DOHH2 (cell line): Measurements from ENCODE around the gene CD1C.

ENCODE experiments used
- H3F3A ChIP-seq: fragments of 200-600 bp; sonication (generic), shearing (Covaris generic); 2 replicates; pipeline ENCODE4 v1.6.0; 2016; ENCODE audit warnings: antibody characterized with exemption, mild to moderate bottlenecking; ENCODE audit not compliant: control insufficient read depth, insufficient read depth
- H3K27ac ChIP-seq: fragments of 200-600 bp; sonication (generic); 2 replicates; pipeline ENCODE4 v1.5.1; 2014; ENCODE audit warnings: low read depth, mild to moderate bottlenecking, low read length, moderate library complexity
- H3K27me3 ChIP-seq: fragments of 200-600 bp; sonication (generic); 2 replicates; pipeline ENCODE4 v1.6.1; 2014; ENCODE audit warnings: mild to moderate bottlenecking, low read length, mixed read lengths; ENCODE audit not compliant: control insufficient read depth
- H3K36me3 ChIP-seq: fragments of 200-600 bp; sonication (generic); 2 replicates; pipeline ENCODE4 v1.6.1; 2014; ENCODE audit warnings: mild to moderate bottlenecking, low read length, moderate library complexity, mixed read lengths; ENCODE audit not compliant: control insufficient read depth
- H3K4me1 ChIP-seq: fragments of 200-600 bp; sonication (generic); 2 replicates; pipeline ENCODE4 v1.6.1; 2014; ENCODE audit warnings: mild to moderate bottlenecking, low read length, mixed read lengths; ENCODE audit not compliant: control insufficient read depth
- H3K4me2 ChIP-seq: fragments of 200-600 bp; sonication (generic); 2 replicates; pipeline ENCODE4 v1.6.0; 2014; ENCODE audit warnings: mild to moderate bottlenecking, low read length, moderate library complexity
- H3K4me3 ChIP-seq: fragments of 200-600 bp; sonication (generic); 2 replicates; pipeline ENCODE4 v1.5.1; 2014; ENCODE audit warnings: mild to moderate bottlenecking, low read length, mixed read lengths
- H3K79me2 ChIP-seq: fragments of 200-600 bp; sonication (generic); 2 replicates; pipeline ENCODE4 v1.6.1; 2014; ENCODE audit warnings: mild to moderate bottlenecking, low read length, mixed read lengths; ENCODE audit not compliant: control insufficient read depth
- H3K9me2 ChIP-seq: fragments of 200-600 bp; sonication (generic); replicated peaks from 2 replicates; pipeline ENCODE4 v1.6.1; 2014; ENCODE audit warnings: mild to moderate bottlenecking, low read length, mixed read lengths; ENCODE audit not compliant: control insufficient read depth
- H3K9me3 ChIP-seq: fragments of 200-600 bp; sonication (generic); 2 replicates; pipeline ENCODE4 v1.6.1; 2014; ENCODE audit warnings: antibody characterized with exemption, low read length, mixed read lengths; ENCODE audit not compliant: control insufficient read depth, insufficient read depth
- H4K20me1 ChIP-seq: fragments of 200-600 bp; sonication (generic); 2 replicates; pipeline ENCODE4 v1.6.0; 2014; ENCODE audit warnings: low read depth, mild to moderate bottlenecking, antibody characterized with exemption, low read length, moderate library complexity; ENCODE audit not compliant: control insufficient read depth, insufficient read depth
- EZH2phosphoT487 ChIP-seq: fragments of 200-600 bp; sonication (generic); IDR thresholded peaks from 2 replicates; pipeline ENCODE4 v1.6.1; 2017; ENCODE audit warnings: borderline replicate concordance, mild to moderate bottlenecking, antibody characterized with exemption, low read length, moderate library complexity, mixed read lengths
- TF ChIP-seq, protein P1 (sequence below): fragments of 200-600 bp; sonication (generic); IDR thresholded peaks from one replicate; pipeline ENCODE4 v1.5.1; 2014; ENCODE audit warnings: antibody characterized with exemption, mild to moderate bottlenecking, low read depth, low read length; ENCODE audit not compliant: poor library complexity, severe bottlenecking

Gene CD1C

DNA sequence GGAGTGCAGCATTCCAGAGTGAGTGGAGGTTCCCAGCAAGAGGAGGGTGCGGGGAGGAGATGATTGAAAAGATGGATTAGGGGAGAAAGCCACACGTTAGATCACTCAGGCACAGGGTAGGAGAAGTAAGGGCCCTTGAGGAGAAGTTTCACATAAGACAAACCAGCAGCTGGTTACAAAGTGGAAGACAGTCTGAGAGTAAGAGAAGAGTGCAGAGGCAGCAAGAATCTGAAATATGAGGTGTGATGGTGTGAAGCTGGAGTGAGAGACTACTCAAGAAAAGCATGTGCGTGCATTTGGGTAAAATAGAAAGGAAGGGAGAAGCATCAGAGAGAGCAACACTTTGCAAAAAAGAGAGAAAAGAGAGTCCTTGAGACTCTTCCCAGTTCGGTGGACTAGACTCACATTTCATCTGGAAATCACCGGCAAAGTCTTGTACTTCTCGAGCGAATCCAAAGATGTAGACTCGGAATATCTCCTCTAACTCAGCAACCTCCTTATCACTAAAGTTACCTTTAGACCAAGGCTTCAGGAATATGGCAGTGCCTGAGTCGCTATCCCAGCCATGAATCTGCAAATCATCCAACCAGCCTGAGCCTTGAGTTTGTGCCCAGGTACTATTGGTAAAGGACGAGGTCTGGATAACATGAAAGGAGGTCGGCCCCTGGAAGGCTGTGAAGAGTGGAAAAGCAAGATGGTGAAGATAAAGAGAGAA is 40.8 kb downstream of the CD1C start:
- Histone ChIP-seq H3K9me2 (no peaks in the 10 kb centered on the region), H4K20me1 (no peaks in the 10 kb centered on the region), H3K4me3 (no peak overlapping the region), H3K27me3 (no peaks in the 10 kb centered on the region), H3K36me3 (no peaks in the 10 kb centered on the region), H3K4me1 (peaks cover 20% of the 10 kb centered on the region), H3K79me2 (no peaks in the 10 kb centered on the region), H3K4me2 (no peak overlapping the region), H3K27ac (no peak overlapping the region), H3K9me3 (no peaks in the 10 kb centered on the region), H3F3A (no peaks in the 10 kb centered on the region)
- no peak for TF ChIP-seq EZH2phosphoT487
- TF ChIP-seq, protein P1, sequence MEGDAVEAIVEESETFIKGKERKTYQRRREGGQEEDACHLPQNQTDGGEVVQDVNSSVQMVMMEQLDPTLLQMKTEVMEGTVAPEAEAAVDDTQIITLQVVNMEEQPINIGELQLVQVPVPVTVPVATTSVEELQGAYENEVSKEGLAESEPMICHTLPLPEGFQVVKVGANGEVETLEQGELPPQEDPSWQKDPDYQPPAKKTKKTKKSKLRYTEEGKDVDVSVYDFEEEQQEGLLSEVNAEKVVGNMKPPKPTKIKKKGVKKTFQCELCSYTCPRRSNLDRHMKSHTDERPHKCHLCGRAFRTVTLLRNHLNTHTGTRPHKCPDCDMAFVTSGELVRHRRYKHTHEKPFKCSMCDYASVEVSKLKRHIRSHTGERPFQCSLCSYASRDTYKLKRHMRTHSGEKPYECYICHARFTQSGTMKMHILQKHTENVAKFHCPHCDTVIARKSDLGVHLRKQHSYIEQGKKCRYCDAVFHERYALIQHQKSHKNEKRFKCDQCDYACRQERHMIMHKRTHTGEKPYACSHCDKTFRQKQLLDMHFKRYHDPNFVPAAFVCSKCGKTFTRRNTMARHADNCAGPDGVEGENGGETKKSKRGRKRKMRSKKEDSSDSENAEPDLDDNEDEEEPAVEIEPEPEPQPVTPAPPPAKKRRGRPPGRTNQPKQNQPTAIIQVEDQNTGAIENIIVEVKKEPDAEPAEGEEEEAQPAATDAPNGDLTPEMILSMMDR: no peak

DNA sequence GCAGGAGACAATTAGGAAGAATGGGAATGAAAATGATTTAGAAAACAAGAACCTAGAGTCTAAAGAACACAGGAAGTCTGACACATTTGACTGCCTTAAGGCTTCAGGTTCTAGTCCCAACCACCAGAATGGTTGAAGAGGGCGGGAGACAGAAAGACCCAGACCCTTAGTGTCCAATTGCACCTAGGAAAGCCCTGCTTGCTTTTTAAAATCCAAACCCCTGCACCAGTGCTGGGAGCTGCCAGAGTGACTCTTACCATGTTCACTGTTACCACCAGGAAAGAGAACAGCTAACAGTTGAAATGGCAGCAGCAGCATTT is 41.3 kb downstream of the CD1C start:
- no peaks in the 10 kb centered on the region for H3K36me3 ChIP-seq
- H3K4me2 ChIP-seq: no peak overlapping the region
- no peaks in the 10 kb centered on the region for H3K27me3 ChIP-seq
- no peaks in the 10 kb centered on the region for H3K9me3 ChIP-seq
- H3K27ac ChIP-seq: no peak overlapping the region
- no peaks in the 10 kb centered on the region for H4K20me1 ChIP-seq
- H3K4me3 ChIP-seq: no peak overlapping the region
- no peaks in the 10 kb centered on the region for H3F3A ChIP-seq
- TF ChIP-seq EZH2phosphoT487: no peak
- TF ChIP-seq, protein P1: no peak
- H3K9me2 ChIP-seq: no peaks in the 10 kb centered on the region
- H3K4me1 ChIP-seq: peaks cover 20% of the 10 kb centered on the region
- no peaks in the 10 kb centered on the region for H3K79me2 ChIP-seq

DNA sequence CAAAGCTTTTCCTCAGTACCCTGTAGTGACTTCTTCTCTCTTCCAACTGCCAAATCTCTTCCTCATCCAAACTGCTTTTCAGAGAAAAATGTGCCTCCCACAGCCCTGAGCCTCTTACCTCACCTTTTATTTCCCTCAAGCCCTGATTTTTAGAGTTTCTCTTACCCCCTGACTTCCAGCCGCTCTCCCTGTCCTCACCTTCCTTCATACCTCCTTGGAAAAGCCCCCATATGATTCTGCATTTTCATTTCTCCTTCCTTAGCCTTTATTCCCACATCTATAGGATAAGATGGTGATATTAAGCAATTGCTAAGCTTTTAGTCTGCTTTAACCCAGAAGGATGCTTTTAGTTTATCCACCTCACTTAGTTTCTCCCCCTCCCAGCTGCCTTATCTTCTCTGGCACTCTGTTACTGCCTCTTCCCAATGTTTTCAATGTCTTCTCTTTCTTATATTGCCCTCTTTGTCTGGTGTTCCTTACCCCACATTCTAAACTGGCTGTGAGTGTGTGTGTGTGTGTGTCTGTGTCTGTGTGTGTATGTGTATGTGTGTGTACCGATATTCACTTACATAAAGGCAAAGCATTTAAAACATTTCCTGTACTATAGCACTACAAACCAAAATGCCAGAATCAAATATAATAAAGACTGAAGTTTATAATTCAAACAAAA is 41.9 kb downstream of the CD1C start, which contains the start of gene CD1B:
TSS of gene CD1B (minus strand) at position 51 of the 670 bp plus-strand sequence. CDS start 108 bp downstream, outside the sequence.
- Histone ChIP-seq H3K9me2 (no peaks in the 10 kb centered on the region), H3K4me3 (no peak within 1 kb of the TSS), H3F3A (no peaks in the 10 kb centered on the region), H3K79me2 (no peaks in the 10 kb centered on the region), H3K4me2 (no peak within 1 kb of the TSS), H3K4me1 (peaks cover 20% of the 10 kb centered on the region), H3K9me3 (no peaks in the 10 kb centered on the region), H4K20me1 (no peaks in the 10 kb centered on the region), H3K27ac (no peak within 1 kb of the TSS), H3K27me3 (no peaks in the 10 kb centered on the region), H3K36me3 (no peaks in the 10 kb centered on the region)
- TF ChIP-seq EZH2phosphoT487: no peak
- TF ChIP-seq, protein P1: no peak
